Stimulated activated naive CD4-positive, alpha-beta T cell (primary cell): ENCODE results near the gene AK5.
"Not testable (repeated sequence)": the region's sequence is repeated elsewhere in the genome, so short reads cannot be mapped to it uniquely, and the experiment has no call there.

Experiments
- DNase-seq, 6 experiments: peaks; one replicate each; lab custom pipeline; 2025; lab: John Stamatoyannopoulos, UW

The AK5 gene

DNA sequence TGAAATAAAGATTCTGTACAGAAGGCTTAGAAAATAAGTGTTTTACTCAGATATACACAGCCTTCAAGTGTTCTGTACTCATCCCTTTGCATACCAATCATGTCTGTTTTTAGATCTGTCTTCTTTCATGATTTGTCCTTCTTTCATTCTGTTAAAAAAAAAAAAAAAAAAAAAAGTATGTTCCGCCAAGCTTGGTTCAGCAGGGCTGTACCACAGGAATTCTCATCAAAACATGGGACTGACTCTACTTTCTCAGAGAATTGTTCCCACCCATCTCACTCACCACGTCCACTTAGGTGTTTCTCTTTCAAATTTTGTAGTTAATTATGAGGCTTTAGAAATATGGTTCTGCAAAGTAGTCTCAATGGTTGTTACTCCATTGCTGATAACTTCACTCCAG, 119.0 kb downstream of the AK5 start:
- no peak for DNase-seq

DNA sequence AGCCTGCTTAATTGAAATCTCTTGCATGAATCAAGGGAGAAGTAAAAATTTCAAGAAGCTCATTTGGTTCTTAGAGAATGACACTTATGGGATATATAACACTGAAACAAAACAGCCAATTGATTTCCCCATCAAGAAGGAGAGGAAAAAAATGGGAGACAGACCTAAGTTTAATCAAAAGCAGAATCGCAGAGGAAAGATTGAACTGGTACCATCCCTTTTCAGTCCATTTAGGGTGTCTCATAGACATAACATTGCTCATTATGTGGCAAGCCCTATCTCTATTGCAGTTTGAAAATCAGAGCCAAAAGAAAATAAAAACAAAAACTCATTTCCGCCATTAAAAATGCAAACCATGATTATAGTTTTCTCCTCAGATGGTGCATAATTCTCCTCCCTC, 119.6 kb downstream of the AK5 start:
- DNase-seq, result no peak

DNA sequence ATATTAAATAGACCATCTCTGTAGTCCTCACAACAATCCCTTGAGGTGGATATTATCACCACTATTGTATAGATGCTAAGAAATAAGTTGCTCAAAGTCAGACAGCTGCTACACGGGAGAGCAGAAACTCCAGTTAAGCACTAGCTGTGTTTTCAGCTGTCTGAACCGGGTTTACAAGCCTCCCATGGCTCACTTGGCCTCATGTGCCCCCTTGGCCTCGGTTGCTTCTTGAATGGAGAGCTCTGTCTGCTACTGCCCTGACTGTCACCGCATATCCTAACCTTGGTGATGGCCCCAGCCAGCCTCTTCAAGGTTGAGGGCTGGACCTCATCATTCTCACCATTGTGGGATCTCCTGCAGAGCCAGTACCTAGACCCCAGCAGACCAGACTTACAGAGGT, 123.4 kb downstream of the AK5 start:
- no peak for DNase-seq

- no peak for DNase-seq
Measured at GRCh38 chr1:77406661-77407060, 124.8 kb downstream of the AK5 start.

- no peak for DNase-seq
Measured at GRCh38 chr1:77407738-77408375, 126.0 kb downstream of the AK5 start.

DNA sequence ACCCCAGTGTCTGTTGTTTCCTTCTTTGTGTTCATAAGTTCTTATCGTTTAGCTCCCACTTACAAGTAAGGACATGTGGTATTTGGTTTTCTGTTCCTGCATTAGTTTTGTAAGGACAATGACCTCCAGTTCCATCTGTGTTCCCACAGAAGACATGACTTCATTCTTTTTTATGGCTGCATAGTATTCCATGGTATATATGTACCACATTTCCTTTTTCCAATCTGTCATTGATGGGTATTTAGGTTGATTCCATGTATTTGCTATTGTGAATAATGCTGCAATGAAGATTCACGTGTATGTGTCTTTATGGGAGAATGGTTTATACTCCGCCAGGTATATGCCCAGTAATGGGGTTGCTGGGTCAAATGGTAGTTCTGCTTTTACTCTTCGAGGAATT, 127.1 kb downstream of the AK5 start:
- DNase-seq, result not testable (repeated sequence)

DNA sequence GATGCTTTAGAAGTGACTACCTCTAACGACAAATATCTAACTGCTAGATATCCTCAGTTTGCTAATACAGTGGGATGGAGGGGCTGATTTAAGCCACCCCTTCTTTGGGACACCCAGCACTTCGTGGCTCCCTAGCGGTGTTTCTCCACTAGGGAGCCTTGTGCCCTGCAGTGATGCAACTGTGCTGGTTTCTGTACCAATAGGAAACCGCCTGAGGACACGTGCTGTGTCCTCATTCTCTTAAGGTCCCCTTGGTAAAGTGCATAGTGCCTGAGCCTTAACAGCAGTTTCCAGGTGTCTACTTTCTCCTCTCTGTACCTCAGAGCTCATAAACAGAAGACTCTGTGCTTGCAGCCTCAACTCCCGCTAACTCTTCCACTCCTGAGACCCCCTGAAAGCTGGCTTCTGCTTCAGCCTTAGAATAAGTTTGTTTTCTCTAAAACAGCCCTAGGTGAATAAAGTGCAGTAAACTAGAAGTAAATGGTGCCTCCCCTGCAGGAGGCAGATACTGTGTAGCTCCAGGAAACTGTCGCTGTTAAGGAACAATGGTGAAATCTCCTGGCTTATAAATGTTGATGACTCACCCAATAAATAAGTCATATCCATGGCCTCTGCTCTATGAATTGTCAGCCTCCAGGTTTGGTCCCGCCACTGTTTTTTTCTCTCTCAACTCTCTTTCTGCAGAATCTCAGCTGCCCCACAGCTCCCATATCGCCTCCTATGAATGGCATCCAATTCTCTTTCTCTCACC, 130.4 kb downstream of the AK5 start:
- no peak for DNase-seq

DNA sequence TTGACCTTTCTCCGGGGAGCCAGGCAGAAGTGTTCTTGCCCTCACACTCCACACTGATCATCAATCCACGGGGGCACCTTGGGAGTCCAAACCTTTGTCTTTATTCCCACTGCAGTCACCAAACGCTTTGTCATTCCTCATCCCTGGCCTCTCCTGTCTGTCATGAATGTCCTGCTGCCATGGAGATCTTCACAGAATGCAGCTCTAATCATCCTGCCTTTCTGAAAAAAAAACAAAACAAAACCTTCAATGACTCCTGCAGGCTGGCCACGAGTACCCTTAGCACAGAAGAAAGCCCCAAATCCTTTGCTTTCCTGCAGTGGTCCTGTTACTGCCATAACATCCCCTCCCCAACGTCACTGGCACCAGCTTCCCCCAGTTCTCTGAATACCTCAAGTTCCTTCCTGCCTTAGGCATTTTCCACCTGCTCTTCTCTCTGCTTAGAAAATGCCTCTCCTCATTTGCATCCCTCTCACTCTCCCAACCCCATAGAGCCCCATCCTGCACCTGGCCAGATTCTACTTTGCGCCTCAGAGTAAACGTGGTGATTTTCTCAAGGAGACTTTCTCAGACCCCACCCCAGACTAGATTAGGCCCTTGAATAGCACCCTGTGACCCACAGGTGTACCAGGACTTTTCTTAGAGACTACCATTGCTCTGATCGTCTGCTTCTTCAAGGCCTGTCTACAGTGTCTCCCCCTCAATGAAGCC, 131.2 kb downstream of the AK5 start:
- DNase-seq, result peak in 1 of 6 experiments; percentile 16

- DNase-seq, result no peak
Measured at GRCh38 chr1:77413541-77414335, 131.9 kb downstream of the AK5 start.

DNA sequence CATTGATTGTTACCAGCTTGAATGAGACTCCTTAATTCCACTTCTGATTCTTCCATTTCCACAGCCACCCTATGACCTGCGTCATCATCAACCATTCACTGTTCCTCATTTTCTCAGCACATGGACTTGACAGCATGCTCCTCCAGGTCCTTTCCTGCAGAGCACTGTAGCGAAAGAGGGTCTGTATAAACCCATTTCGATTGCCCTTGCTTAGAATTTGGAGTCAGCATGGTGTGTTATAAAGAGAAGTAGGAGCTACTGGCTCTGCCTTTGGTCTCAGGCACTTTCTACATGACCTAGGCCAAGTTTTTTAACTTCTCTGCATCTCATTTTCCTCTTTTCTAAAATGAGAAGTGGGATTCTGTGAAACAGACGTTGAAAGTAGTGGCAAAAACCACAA, 133.8 kb downstream of the AK5 start:
- DNase-seq, result no peak

DNA sequence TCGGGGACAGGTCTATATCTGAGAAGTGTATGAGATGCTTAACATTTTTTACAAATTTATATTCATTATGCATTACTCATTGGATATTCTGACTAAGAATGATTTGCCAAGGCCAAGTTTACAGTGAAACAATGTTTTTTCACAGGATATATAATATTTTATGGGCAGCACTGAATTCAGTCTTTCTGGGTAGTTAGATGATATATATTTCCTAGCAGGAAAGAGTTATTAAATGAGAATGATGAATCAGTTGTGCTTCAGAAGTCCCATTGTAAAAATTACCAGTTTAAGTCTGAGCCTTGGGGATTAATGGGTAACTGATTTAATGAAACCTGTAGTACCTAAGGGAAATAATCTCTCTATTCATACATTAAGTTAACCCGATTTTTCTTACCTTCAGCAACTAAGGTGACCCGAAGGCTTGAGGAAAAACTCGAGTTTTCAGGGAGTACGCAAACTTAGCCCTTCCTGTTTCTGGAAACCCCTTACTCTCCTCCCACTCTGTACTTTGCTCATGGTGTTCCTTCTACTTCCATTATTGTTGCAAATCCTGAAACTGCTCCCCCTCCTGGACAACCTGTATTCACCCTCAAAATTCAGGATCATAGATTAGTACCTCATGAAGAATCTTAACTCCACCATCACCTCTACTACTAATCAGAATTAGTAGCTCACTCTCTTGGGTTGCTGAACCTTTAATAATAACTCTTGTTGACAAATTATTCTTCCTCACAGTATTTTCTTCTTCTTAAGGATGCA, 135.1 kb downstream of the AK5 start:
- no peak for DNase-seq

DNA sequence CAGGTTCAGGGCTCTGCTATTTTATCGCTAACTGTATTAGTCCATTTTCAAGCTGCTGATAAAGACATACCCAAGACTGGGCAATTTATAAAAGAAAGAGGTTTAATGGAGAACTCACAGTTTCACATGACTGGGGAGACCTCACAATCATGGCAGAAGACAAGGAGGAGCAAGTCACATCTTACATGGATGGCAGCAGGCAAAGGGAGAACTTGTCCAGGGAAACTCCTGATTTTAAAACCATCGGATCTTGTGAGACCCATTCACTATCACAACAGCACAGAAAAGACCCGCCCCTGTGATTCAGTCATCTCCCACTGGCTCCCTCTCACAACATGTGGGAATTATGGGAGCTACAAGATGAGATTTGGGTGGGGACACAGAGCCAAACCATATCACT, 136.2 kb downstream of the AK5 start:
- DNase-seq, result not testable (repeated sequence)

DNA sequence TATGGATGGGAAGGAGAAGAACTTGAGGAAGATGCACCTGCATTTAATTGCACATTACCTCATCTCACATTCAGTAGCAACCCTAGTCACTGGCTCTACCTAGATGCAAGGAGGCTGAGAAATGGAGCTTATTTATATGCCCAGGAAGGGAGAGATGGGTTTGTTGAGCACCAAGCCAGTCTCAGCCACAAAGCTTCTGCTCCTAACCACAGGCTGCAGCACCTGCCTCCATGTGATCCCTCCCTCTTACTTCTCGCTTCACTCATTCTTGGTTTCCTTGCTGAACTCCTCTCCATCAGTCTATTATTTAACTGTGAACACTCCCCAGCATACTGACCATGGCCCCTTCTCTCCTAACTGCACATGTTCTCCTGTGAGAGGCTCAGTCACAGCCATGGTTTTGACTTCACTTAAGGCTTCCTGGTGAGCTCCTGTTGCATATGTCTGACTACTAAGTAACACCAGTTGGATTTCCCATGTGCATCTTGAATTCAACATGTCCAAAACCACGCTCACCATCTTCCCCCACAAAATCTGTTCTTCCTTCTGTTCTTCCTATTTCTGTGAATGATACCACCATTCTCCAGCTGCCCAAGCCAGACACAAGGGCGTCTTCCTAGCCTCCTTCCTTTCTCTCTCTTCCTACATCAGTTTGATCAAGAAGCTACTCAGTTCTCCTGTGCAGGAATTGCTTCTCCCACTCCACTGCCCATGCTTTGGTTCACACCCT, 139.8 kb downstream of the AK5 start:
- DNase-seq, result peak in 3 of 6 experiments; percentile 30 to 53 (median 46)

DNA sequence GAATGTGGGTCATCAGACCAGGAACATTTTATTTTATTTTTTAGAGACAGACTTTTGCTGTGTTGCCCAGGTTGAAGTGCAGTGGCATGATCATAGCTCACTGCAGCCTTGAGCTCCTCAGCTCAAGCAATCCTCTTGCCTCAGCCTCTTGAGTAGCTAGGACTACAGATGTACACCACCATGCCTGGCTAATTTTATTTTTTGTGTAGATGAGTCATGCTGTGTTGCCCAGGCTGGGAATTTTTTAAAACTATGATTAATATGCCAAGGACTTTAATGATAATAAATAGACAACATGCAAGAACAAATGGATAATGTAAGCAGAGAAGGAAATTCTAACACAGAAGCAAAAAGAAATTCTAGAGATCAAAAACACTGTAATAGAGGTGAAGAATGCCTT, 142.4 kb downstream of the AK5 start:
- DNase-seq, result no peak

DNA sequence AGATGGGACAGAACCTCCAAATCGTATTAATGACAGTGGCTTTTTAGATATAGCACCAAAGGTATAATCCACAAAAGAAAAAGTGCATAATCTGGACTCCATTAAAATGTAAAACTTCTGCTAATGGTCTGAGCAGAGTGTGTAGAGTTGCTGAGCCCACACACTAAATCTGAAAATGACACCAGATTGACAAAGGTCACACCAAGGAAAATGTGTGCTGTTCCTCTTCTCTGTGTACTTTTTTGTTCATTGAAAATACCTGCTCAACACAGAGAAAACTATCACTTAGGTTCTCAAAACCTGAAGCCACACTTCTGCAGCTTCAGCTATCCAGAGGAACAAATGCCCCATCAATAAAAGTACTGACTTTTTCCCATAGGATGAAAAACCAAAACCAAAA, 146.2 kb downstream of the AK5 start:
- no peak for DNase-seq

DNA sequence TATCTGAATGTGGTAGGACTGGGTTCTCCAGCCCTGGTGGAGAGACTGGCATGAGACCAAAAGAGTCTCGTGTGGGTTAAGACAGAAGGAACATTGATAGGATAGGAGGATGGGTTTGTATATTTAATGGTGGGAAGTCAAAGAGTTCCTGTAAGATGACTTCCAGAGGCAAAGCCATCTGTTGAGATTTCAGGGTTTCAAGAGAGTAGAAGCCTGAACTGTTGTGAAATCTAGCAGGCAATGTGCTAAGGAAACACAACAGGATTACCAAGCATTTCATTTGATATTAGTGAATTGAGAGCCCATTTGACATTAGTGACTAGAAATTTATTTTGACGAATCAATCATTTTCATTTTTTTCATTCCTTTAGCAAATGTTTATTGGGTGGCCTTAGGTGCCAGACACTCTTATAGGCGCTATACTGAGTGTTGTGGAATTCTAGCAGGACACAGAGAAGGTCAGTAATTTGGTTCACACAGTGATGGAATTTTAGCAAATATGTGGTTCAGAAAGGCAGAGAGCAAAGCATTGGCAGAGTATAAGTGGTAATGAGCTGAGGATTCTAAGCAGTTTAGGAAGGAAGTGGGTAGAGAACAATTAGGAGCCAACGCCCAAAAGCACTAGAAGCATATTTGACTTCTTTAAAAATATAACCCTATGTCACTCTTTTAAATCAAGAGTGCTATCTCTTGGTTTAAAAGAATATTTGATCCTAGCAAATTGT, 149.3 kb downstream of the AK5 start:
- DNase-seq, result peak in 3 of 6 experiments; percentile 65 to 74 (median 72)

- DNase-seq, result no peak
Measured at GRCh38 chr1:77433934-77434333, 152.1 kb downstream of the AK5 start.

GRCh38 chr1:77434967-77435366, 153.1 kb downstream of the AK5 start:
- peak in 3 of 6 experiments; percentile 8 to 35 (median 24) for DNase-seq

DNA sequence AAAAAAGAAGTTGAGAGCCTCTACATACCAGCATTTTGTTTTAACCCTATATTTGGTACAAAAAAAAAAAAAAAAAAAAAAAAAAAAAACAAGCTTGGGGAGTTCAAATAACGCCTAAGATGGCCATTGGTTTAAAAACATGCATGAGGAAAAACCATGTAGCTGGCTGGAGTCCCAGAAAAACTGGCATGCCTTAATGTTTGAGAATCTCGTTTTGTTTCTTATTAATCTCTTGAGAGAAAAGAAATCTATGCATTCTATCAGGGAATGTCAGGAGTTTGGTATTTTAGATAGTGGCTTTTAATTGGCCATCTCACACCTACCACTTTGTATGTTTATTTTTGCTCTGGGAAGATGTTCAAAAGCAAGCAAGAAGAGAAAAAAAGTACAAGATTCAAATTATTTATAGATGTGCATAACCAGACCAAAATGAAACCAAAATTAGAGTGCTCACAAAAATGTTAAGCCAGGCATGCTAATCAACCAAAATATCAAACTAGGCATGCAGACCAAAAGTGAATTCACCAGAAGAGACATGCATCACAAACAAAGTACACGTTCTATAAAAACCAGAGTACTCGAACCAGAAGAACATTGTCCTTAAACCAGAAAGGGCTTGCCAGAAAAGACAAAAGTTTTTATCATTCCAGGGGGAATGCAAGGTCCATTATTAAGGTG, 156.6 kb downstream of the AK5 start:
- no peak for DNase-seq
